ENCODE measurements around the gene ARHGAP32. TPM values are rescaled to one million over a fixed set of nuclear protein-coding genes. Genes with fewer than 3 reads are reported as not detected.

The ARHGAP32 gene
- polyA plus RNA-seq, 1 donor from 2014 or later: 12.0 TPM

GRCh38 chr11:129215506-129216245 lies 23.6 kb upstream of the ARHGAP32 start:
- H3K27me3 ChIP-seq (ENCODE audit: insufficient read depth, low read depth, low read length): no peaks in the 10 kb centered on the region
- no peak overlapping the region for H2AFZ ChIP-seq (ENCODE audit: low read depth, low read length)
- H3K36me3 ChIP-seq (ENCODE audit: insufficient read depth, low read length): no peaks in the 10 kb centered on the region
- H3K4me3 ChIP-seq (ENCODE audit: low read length): no peak overlapping the region
- H3K9me3 ChIP-seq (ENCODE audit: low read length): no peaks in the 10 kb centered on the region
- TF ChIP-seq CTCF (IDR thresholded peaks at IDR 0.05; ENCODE audit: poor library complexity, severe bottlenecking): no peak
- H3K79me2 ChIP-seq (replicated peaks; ENCODE audit: insufficient read depth, low read length): peaks cover 28% of the 10 kb centered on the region
- H3K9ac ChIP-seq (ENCODE audit: low read length): no peak overlapping the region
- no peaks in the 10 kb centered on the region for H3K9me2 ChIP-seq (ENCODE audit: insufficient read depth, low read length)
- no peak overlapping the region for H3K27ac ChIP-seq (ENCODE audit: low read length)
- no peaks in the 10 kb centered on the region for H4K20me1 ChIP-seq (ENCODE audit: insufficient read depth)
- no peaks in the 10 kb centered on the region for H3F3A ChIP-seq (ENCODE audit: insufficient read depth, low read length, poor library complexity, severe bottlenecking)
- no peak overlapping the region for H3K4me2 ChIP-seq (ENCODE audit: low read length)

- Histone ChIP-seq H4K20me1 (ENCODE audit: insufficient read depth) (no peaks in the 10 kb centered on the region), H3K4me3 (ENCODE audit: low read length) (no peak overlapping the region), H3K36me3 (ENCODE audit: insufficient read depth, low read length) (no peaks in the 10 kb centered on the region), H3K27ac (ENCODE audit: low read length) (no peak overlapping the region), H3K4me2 (ENCODE audit: low read length) (no peak overlapping the region), H3K9ac (ENCODE audit: low read length) (no peak overlapping the region), H3K27me3 (ENCODE audit: insufficient read depth, low read depth, low read length) (no peaks in the 10 kb centered on the region), H3F3A (ENCODE audit: insufficient read depth, low read length, poor library complexity, severe bottlenecking) (no peaks in the 10 kb centered on the region), H3K79me2 (replicated peaks; ENCODE audit: insufficient read depth, low read length) (peaks cover 24% of the 10 kb centered on the region), H3K9me3 (ENCODE audit: low read length) (no peaks in the 10 kb centered on the region), H2AFZ (ENCODE audit: low read depth, low read length) (no peak overlapping the region), H3K9me2 (ENCODE audit: insufficient read depth, low read length) (no peaks in the 10 kb centered on the region)
- TF ChIP-seq EZH2 (IDR thresholded peaks at IDR 0.05; ENCODE audit: borderline replicate concordance, insufficient read depth, low read length, poor library complexity, severe bottlenecking): no peak
- no peak for TF ChIP-seq EP300 (conservative IDR thresholded peaks at IDR 0.05; ENCODE audit: poor library complexity, severe bottlenecking)
- TF ChIP-seq TAF1 (IDR thresholded peaks at IDR 0.05; ENCODE audit: low read depth): no peak
- no peak for TF ChIP-seq POLR2AphosphoS5 (IDR thresholded peaks at IDR 0.05)
- no peak for TF ChIP-seq RAD21 (conservative IDR thresholded peaks at IDR 0.05)
- no peak for TF ChIP-seq REST (IDR thresholded peaks at IDR 0.05; ENCODE audit: borderline replicate concordance)
- no peak for TF ChIP-seq CTCF (IDR thresholded peaks at IDR 0.05; ENCODE audit: poor library complexity, severe bottlenecking)
- no peak for TF ChIP-seq SMC3 (conservative IDR thresholded peaks at IDR 0.05; ENCODE audit: poor library complexity)
- no peak for TF ChIP-seq MXI1 (conservative IDR thresholded peaks at IDR 0.05; ENCODE audit: poor library complexity, severe bottlenecking)
Measured at GRCh38 chr11:129214710-129215295, 22.7 kb upstream of the ARHGAP32 start.
